H1 (cell line): ENCODE data around the gene CTPS1. TPM values are rescaled to one million over a fixed set of nuclear protein-coding genes. Genes with fewer than 3 reads are reported as not detected.
A peak's percentile ranks its signal among the peaks of the same experiment; 100 is the strongest.

Experiments
- CTCF ChIA-PET: fragments of 300-600 bp; sonication (Branson Sonifier 250); formaldehyde crosslinking; loops from one replicate; lab custom pipeline; 2021; ENCODE audit not compliant: partially characterized antibody; lab: Charles Lee
- POLR2A ChIA-PET: fragments of 300-600 bp; sonication (Branson Sonifier 250); formaldehyde crosslinking; loops from one replicate; lab custom pipeline; 2021; ENCODE audit warnings: inconsistent platforms; ENCODE audit not compliant: partially characterized antibody; lab: Charles Lee
- DNase-seq, 2 experiments: peaks; one replicate each; pipeline versions ENCODE4 v3.0.0 to v3.0.0-alpha.2; 2010 to 2022; ENCODE audit warnings: low spot score in 2 of 2, low read depth in 1 of 2, mixed read lengths in 1 of 2
- FAIRE-seq: peaks from 2 replicates; lab custom pipeline; 2011; peaks lifted over from hg19 to GRCh38; lab: Jason Lieb, UNC
- H2AFZ ChIP-seq: 2 replicates; pipeline ENCODE4 v1.8.1; 2012; ENCODE audit warnings: low read length, inconsistent platforms
- H2AK5ac ChIP-seq: 2 replicates; pipeline ENCODE4 v1.6.1; 2013; ENCODE audit warnings: low read depth, low read length
- H2BK120ac ChIP-seq: replicated peaks from 2 replicates; pipeline ENCODE3; 2013; ENCODE audit warnings: low read depth, low read length, inconsistent platforms
- H2BK12ac ChIP-seq: 2 replicates; pipeline ENCODE4 v1.6.1; 2013; ENCODE audit warnings: low read depth, low read length
- H2BK15ac ChIP-seq: 2 replicates; pipeline ENCODE4 v1.6.1; 2013; ENCODE audit warnings: low read length
- H2BK20ac ChIP-seq: 2 replicates; pipeline ENCODE4 v1.6.1; 2013; ENCODE audit warnings: low read length
- H2BK5ac ChIP-seq: 2 replicates; pipeline ENCODE4 v1.6.1; 2013; ENCODE audit warnings: low read depth, low read length
- H3K14ac ChIP-seq: 2 replicates; pipeline ENCODE4 v1.6.1; 2013; ENCODE audit warnings: inconsistent platforms; ENCODE audit not compliant: insufficient read length
- H3K18ac ChIP-seq: 2 replicates; pipeline ENCODE4 v1.6.1; 2013; ENCODE audit warnings: low read length; ENCODE audit errors: extremely low read depth
- H3K23ac ChIP-seq: 2 replicates; pipeline ENCODE4 v1.6.1; 2013; ENCODE audit warnings: inconsistent platforms; ENCODE audit not compliant: insufficient read length
- H3K23me2 ChIP-seq: 2 replicates; pipeline ENCODE4 v1.6.1; 2013; ENCODE audit warnings: low read depth, low read length
- H3K27ac ChIP-seq: 2 replicates; pipeline ENCODE4 v1.6.1; 2011; ENCODE audit warnings: low read depth, low read length, inconsistent platforms
- H3K27me3 ChIP-seq, 4 experiments: replicated peaks in 1 of 4; 1 replicate in 1 of 4; 2 replicates in 3 of 4; pipeline versions ENCODE4 v1.6.1 to v1.8.1; 2011 to 2013; ENCODE audit warnings: low read length in 3 of 4, mild to moderate bottlenecking in 3 of 4, inconsistent platforms in 2 of 4, mixed read lengths in 2 of 4, moderate library complexity in 1 of 4; ENCODE audit not compliant: control insufficient read depth in 3 of 4, insufficient read depth in 3 of 4; ENCODE audit errors: extremely low read depth in 1 of 4
- H3K36me3 ChIP-seq, 4 experiments: 2 replicates each; pipeline versions ENCODE4 v1.6.1 to v1.8.1; 2011 to 2013; ENCODE audit warnings: mild to moderate bottlenecking in 4 of 4, low read length in 3 of 4, moderate library complexity in 2 of 4, control low read depth in 1 of 4, inconsistent platforms in 1 of 4; ENCODE audit not compliant: insufficient read depth in 4 of 4, control insufficient read depth in 2 of 4
- H3K4ac ChIP-seq: replicated peaks from 2 replicates; pipeline ENCODE3; 2013; ENCODE audit warnings: low read length, low read depth, mixed read lengths, inconsistent platforms; ENCODE audit not compliant: insufficient read length
- H3K4me1 ChIP-seq, 4 experiments: replicated peaks in 1 of 4; 1 replicate in 1 of 4; 2 replicates in 3 of 4; pipeline versions ENCODE4 v1.6.1 to v1.8.1; 2011 to 2013; ENCODE audit warnings: low read length in 3 of 4, inconsistent platforms in 2 of 4, mixed read lengths in 1 of 4; ENCODE audit not compliant: insufficient read depth in 4 of 4, control insufficient read depth in 3 of 4
- H3K4me2 ChIP-seq, 2 experiments: 2 replicates each; pipeline versions ENCODE4 v1.6.1 to v1.8.1; 2011 to 2013; ENCODE audit warnings: low read depth in 2 of 2, low read length in 2 of 2, control low read depth in 1 of 2, inconsistent platforms in 1 of 2, mild to moderate bottlenecking in 1 of 2; ENCODE audit not compliant: insufficient read depth in 1 of 2
- H3K4me3 ChIP-seq, 4 experiments: fragments of 200-600, 300-600 bp in 1 of 4; sonication (generic), shearing (Covaris generic), sonication (Bioruptor Twin) in 1 of 4; 2 replicates each; pipeline versions ENCODE4 v1.5.1 to v1.8.1; 2011 to 2016; ENCODE audit warnings: low read length in 4 of 4, low read depth in 3 of 4, control low read depth in 2 of 4, inconsistent platforms in 2 of 4, mild to moderate bottlenecking in 2 of 4, mixed read lengths in 1 of 4, moderate library complexity in 1 of 4; ENCODE audit not compliant: insufficient read depth in 2 of 4; ENCODE audit errors: extremely low read depth in 1 of 4
- H3K56ac ChIP-seq: replicated peaks from 2 replicates; pipeline ENCODE3; 2013; ENCODE audit warnings: low read depth, mild to moderate bottlenecking, mixed read lengths, low read length, inconsistent platforms; ENCODE audit not compliant: insufficient read length
- H3K79me1 ChIP-seq: 2 replicates; pipeline ENCODE4 v1.6.1; 2013; ENCODE audit warnings: low read depth, low read length, control low read depth
- H3K79me2 ChIP-seq, 2 experiments: 2 replicates each; pipeline versions ENCODE4 v1.6.1 to v1.8.1; 2012 to 2013; ENCODE audit warnings: low read length in 2 of 2, mild to moderate bottlenecking in 2 of 2, inconsistent platforms in 1 of 2; ENCODE audit not compliant: insufficient read depth in 2 of 2, control insufficient read depth in 1 of 2
- H3K9ac ChIP-seq, 4 experiments: replicated peaks in 1 of 4; 1 replicate in 1 of 4; 2 replicates in 3 of 4; pipeline versions ENCODE4 v1.6.1 to v1.8.1; 2011 to 2013; ENCODE audit warnings: low read depth in 3 of 4, low read length in 3 of 4, control low read depth in 2 of 4, mild to moderate bottlenecking in 2 of 4, moderate library complexity in 2 of 4, inconsistent platforms in 1 of 4; ENCODE audit errors: extremely low read depth in 1 of 4
- H3K9me3 ChIP-seq, 2 experiments: 2 replicates each; pipeline versions ENCODE4 v1.6.1 to v1.8.1; 2012 to 2013; ENCODE audit warnings: mild to moderate bottlenecking in 2 of 2, moderate library complexity in 2 of 2, control low read depth in 1 of 2, inconsistent platforms in 1 of 2, low read depth in 1 of 2, low read length in 1 of 2, mixed read lengths in 1 of 2; ENCODE audit not compliant: insufficient read depth in 2 of 2
- H4K20me1 ChIP-seq, 2 experiments: replicated peaks in 1 of 2; 2 replicates each; pipeline versions ENCODE3 to v1.8.1; 2011 to 2013; ENCODE audit warnings: inconsistent platforms in 2 of 2, low read length in 2 of 2, mild to moderate bottlenecking in 1 of 2; ENCODE audit not compliant: insufficient read depth in 2 of 2, control insufficient read depth in 1 of 2
- H4K5ac ChIP-seq: 2 replicates; pipeline ENCODE4 v1.6.1; 2013; ENCODE audit warnings: low read length, low read depth, mixed read lengths, inconsistent platforms; ENCODE audit not compliant: insufficient read length
- H4K8ac ChIP-seq: 2 replicates; pipeline ENCODE4 v1.8.0; 2013; ENCODE audit warnings: mild to moderate bottlenecking, moderate library complexity, low read length, inconsistent platforms; ENCODE audit not compliant: insufficient read depth; ENCODE audit errors: extremely low read depth
- H4K91ac ChIP-seq: replicated peaks from 2 replicates; pipeline ENCODE3; 2013; ENCODE audit warnings: low read length, mixed read lengths, inconsistent platforms; ENCODE audit not compliant: insufficient read length
- BCL11A ChIP-seq, 2 experiments: IDR thresholded peaks; one replicate each; pipeline ENCODE4 v1.6.1; 2011; ENCODE audit warnings: low read depth in 2 of 2, low read length in 2 of 2, mild to moderate bottlenecking in 2 of 2
- CTBP2 ChIP-seq: IDR thresholded peaks from 2 replicates; pipeline ENCODE4 v1.7.0; 2011; ENCODE audit warnings: borderline replicate concordance, mild to moderate bottlenecking, moderate library complexity, mixed read lengths, low read length; ENCODE audit not compliant: insufficient read depth, insufficient read length
- HDAC2 ChIP-seq, 2 experiments: fragments of 300-600 bp in 1 of 2; sonication (generic) in 1 of 2; IDR thresholded peaks; 2 replicates each; pipeline ENCODE4 v1.6.1; 2011 to 2012; ENCODE audit warnings: low read depth in 2 of 2, low read length in 2 of 2, mild to moderate bottlenecking in 2 of 2, moderate library complexity in 2 of 2, borderline replicate concordance in 1 of 2, inconsistent platforms in 1 of 2
- KDM1A ChIP-seq: fragments of 200-600, 300-600 bp; sonication (generic); IDR thresholded peaks from 2 replicates; pipeline ENCODE4 v1.7.1; 2016; ENCODE audit warnings: mild to moderate bottlenecking, low read length, borderline replicate concordance
- RAD21 ChIP-seq, 2 experiments: IDR thresholded peaks in 1 of 2; conservative IDR thresholded peaks in 1 of 2; 2 replicates each; pipeline ENCODE4 v1.6.1; 2011; ENCODE audit warnings: low read depth in 2 of 2, low read length in 2 of 2, improper control_type of control experiment in 1 of 2, inconsistent platforms in 1 of 2, mild to moderate bottlenecking in 1 of 2, moderate library complexity in 1 of 2
- SIX5 ChIP-seq: IDR thresholded peaks from 2 replicates; pipeline ENCODE4 v1.6.1; 2011; ENCODE audit warnings: mild to moderate bottlenecking, low read depth, low read length
- SRF ChIP-seq: IDR thresholded peaks from 2 replicates; pipeline ENCODE4 v1.6.1; 2011; ENCODE audit warnings: mild to moderate bottlenecking, low read depth, low read length, moderate library complexity
- TAF1 ChIP-seq: IDR thresholded peaks from 2 replicates; pipeline ENCODE4 v1.6.1; 2011; ENCODE audit warnings: mild to moderate bottlenecking, low read depth, low read length
- TBP ChIP-seq: IDR thresholded peaks from 2 replicates; pipeline ENCODE4 v1.6.1; 2011; ENCODE audit warnings: low read depth, low read length, improper control_type of control experiment
- WGBS, 2 experiments: shearing (Covaris generic) in 1 of 2; methylation state at CpG; one replicate each; pipeline versions ENCODE4 v1.1.6 to v1.1.7; 2013 to 2015; ENCODE audit warnings: low lambda C conversion rate in 2 of 2, mixed read lengths in 2 of 2, inconsistent platforms in 1 of 2, low coverage in 1 of 2, missing lambda C conversion rate in 1 of 2; ENCODE audit not compliant: insufficient replicate concordance in 2 of 2, insufficient coverage in 1 of 2, insufficient read length in 1 of 2; ENCODE audit errors: extremely low coverage in 1 of 2, missing lambda C conversion rate in 1 of 2; 5-methylcytosine and 5-hydroxymethylcytosine counted together
- polyA plus RNA-seq, 7 experiments: library from polyadenylated mRNA; depleted of rRNA in 3 of 7; stranded (reverse) in 5 of 7; unstranded in 2 of 7; fragments of >200 nt in 5 of 7; fragments of 200-250 nt in 2 of 7; gene quantifications; 1 replicate in 5 of 7; 2 replicates in 1 of 7; 4 replicates in 1 of 7; pipeline versions ENCODE4 v1.2.1 to v1.2.3, GENCODE V29; 2011 to 2013; ENCODE audit warnings: missing spikeins in 2 of 7, mixed read lengths in 2 of 7
- total RNA-seq: library from RNA; stranded (reverse); fragmentation: NEBNext Ultra II Directional; extraction: Animal tissue kit (Norgen Biotek cat#: 25700); gene quantifications from 2 replicates; pipeline ENCODE4 v1.2.1, GENCODE V29; 2021
- TF ChIP-seq, protein P1 (sequence below), 3 experiments: IDR thresholded peaks; 1 replicate in 2 of 3; 2 replicates in 1 of 3; pipeline versions ENCODE4 v1.5.1 to v1.6.1; 2011; ENCODE audit warnings: low read length in 3 of 3, mild to moderate bottlenecking in 3 of 3, inconsistent platforms in 2 of 3, low read depth in 1 of 3, moderate library complexity in 1 of 3; ENCODE audit not compliant: insufficient read depth in 1 of 3; ENCODE audit errors: control extremely low read depth in 1 of 3

CTPS1 gene
- total and polyA plus RNA-seq, 2 of the 8 experiments (the other 6 are each of a cell fraction or from before 2014, with no cell fraction given): 35.5 to 103 TPM

DNA sequence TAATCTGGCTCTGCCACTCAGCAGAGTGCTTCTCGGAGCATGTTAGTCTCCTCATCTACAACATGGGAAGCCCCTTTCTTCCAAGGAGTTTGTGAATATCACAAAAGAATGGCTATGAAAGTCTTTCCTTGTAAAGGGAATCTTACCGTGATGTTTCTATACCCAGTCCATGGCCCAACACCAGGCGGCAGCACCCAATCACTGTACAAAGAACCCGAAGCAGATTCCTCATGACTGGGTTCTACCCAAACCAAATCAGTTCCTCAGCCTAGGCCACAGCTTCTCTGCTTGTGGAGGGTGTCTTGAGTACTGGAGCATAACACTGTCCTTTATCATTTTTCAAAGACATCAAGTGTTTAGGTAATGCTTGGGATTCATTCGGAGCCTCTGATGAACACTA, 58.6 kb downstream of the CTPS1 start:
- no peaks in the 10 kb centered on the region for H3K79me1 ChIP-seq
- no peak overlapping the region for H2BK15ac ChIP-seq
- H3K23me2 ChIP-seq: no peaks in the 10 kb centered on the region; the same call in 1 of the 2 replicates
- no peak overlapping the region for H2AFZ ChIP-seq
- no peak overlapping the region for H2BK5ac ChIP-seq
- no peak overlapping the region for H2BK20ac ChIP-seq
- 81% methylated on average over 5 of the region's 5 CpGs; no CpG with 5 or more reads in 1 of the 2 experiments for WGBS, 2 experiments
- H3K18ac ChIP-seq: no peak overlapping the region
- FAIRE-seq: no peak
- peaks cover 0 to 3% (median 0%) of the 10 kb centered on the region in 4 experiments; a peak in 1 of 7 replicates for H3K27me3 ChIP-seq
- H3K27ac ChIP-seq: no peak overlapping the region
- no peaks in the 10 kb centered on the region; a peak in 2 of 7 replicates for H3K4me1 ChIP-seq
- H2BK12ac ChIP-seq: no peak overlapping the region
- no peak overlapping the region for H3K14ac ChIP-seq
- H4K5ac ChIP-seq: no peak overlapping the region
- peaks cover 0 to 4% (median 2%) of the 10 kb centered on the region in 4 experiments; a peak in 3 of 8 replicates for H3K36me3 ChIP-seq
- H3K9ac ChIP-seq: no peak overlapping the region
- H3K4me2 ChIP-seq: no peak overlapping the region
- no peak overlapping the region for H4K8ac ChIP-seq
- H3K4me3 ChIP-seq: no peak overlapping the region
- DNase-seq: no peak
- H3K56ac ChIP-seq: no peak overlapping the region
- ChIA-PET POLR2A (interaction anchor here (1.1 to 2.0 kb wide), 3 partner anchors 8 to 35 kb away, joined by 3 to 9 read pairs (median 4); no protein-coding TSS in a partner anchor), CTCF (interaction anchor here (0.7 to 2.8 kb wide), 7 partner anchors 9 to 393 kb away, joined by 3 to 20 read pairs (median 3); no protein-coding TSS in a partner anchor)
- H2BK120ac ChIP-seq: no peak overlapping the region
- peaks cover 0 to 2% of the 10 kb centered on the region in 2 experiments for H4K20me1 ChIP-seq
- H2AK5ac ChIP-seq: no peak overlapping the region
- H3K4ac ChIP-seq: no peak overlapping the region
- H3K23ac ChIP-seq: no peak overlapping the region
- H4K91ac ChIP-seq: no peak overlapping the region
- H3K79me2 ChIP-seq: no peaks in the 10 kb centered on the region
- H3K9me3 ChIP-seq: no peaks in the 10 kb centered on the region
- no peak for TF ChIP-seq SIX5
- peak; percentile 50 to 52 for TF ChIP-seq RAD21 (IDR thresholded peaks at IDR 0.05 in 1 of 2, conservative IDR thresholded peaks at IDR 0.05 in 1 of 2; ENCODE audit: low read depth in 2 of 2, low read length in 2 of 2)
- no peak for TF ChIP-seq TBP
- TF ChIP-seq HDAC2 (IDR thresholded peaks at IDR 0.05; ENCODE audit: borderline replicate concordance in 1 of 2, low read depth in 2 of 2, low read length in 2 of 2): no peak
- no peak for TF ChIP-seq BCL11A (IDR thresholded peaks at IDR 0.05; ENCODE audit: low read depth in 2 of 2, low read length in 2 of 2)
- no peak for TF ChIP-seq KDM1A
- TF ChIP-seq, protein P1, sequence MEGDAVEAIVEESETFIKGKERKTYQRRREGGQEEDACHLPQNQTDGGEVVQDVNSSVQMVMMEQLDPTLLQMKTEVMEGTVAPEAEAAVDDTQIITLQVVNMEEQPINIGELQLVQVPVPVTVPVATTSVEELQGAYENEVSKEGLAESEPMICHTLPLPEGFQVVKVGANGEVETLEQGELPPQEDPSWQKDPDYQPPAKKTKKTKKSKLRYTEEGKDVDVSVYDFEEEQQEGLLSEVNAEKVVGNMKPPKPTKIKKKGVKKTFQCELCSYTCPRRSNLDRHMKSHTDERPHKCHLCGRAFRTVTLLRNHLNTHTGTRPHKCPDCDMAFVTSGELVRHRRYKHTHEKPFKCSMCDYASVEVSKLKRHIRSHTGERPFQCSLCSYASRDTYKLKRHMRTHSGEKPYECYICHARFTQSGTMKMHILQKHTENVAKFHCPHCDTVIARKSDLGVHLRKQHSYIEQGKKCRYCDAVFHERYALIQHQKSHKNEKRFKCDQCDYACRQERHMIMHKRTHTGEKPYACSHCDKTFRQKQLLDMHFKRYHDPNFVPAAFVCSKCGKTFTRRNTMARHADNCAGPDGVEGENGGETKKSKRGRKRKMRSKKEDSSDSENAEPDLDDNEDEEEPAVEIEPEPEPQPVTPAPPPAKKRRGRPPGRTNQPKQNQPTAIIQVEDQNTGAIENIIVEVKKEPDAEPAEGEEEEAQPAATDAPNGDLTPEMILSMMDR (IDR thresholded peaks at IDR 0.05; ENCODE audit: control extremely low read depth in 1 of 3, insufficient read depth in 1 of 3, low read depth in 1 of 3, low read length in 3 of 3): peak; percentile 11 to 35 (median 26)
- TF ChIP-seq TAF1: no peak
- TF ChIP-seq SRF: no peak
- TF ChIP-seq CTBP2: no peak
